Epithelial cell of esophagus (primary cell): ENCODE results near the gene PSRC1.

Source experiments
- DNase-seq: peaks from one replicate; pipeline ENCODE4 v3.0.0; 2010; ENCODE audit warnings: low read depth
- H3K4me3 ChIP-seq: 2 replicates; pipeline ENCODE4 v1.5.1; 2011; ENCODE audit warnings: mild to moderate bottlenecking, low read length, control low read depth
- CTCF ChIP-seq: IDR thresholded peaks from 2 replicates; pipeline ENCODE4 v1.5.1; 2011; ENCODE audit warnings: low read depth, mild to moderate bottlenecking, low read length, control low read depth, inconsistent platforms; ENCODE audit not compliant: insufficient read depth; ENCODE audit errors: missing control alignments

PSRC1 gene

GRCh38 chr1:109304226-109304920, 21.4 kb upstream of the PSRC1 start:
- no peak overlapping the region for H3K4me3 ChIP-seq
- TF ChIP-seq CTCF, result no peak
- no peak for DNase-seq

DNA sequence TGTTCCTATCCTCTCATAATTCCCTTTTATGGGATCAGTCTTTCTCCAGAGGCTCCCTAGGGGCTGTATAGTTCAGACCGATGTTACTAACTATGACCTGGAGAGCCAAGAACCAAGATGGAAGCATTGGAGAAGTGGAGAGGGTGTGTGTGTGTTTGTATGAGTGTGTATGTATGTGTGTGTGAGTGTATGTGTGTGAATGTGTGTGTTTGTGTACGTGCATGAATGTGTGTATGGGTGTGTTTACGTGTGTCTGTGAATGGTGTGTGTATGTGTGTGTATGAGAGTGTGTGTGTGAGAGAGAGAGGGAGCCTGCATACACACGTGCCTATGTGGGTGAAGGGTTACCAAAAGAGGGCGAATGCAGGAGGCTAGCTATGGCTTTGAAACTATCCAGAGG, 18.9 kb upstream of the PSRC1 start:
- no peak for DNase-seq
- TF ChIP-seq CTCF, result no peak

GRCh38 chr1:109300650-109301151, 17.8 kb upstream of the PSRC1 start:
- no peak for DNase-seq
- TF ChIP-seq CTCF, result no peak
- H3K4me3 ChIP-seq, result no peak overlapping the region

More for the DNA sequence above, 18.9 kb upstream of the PSRC1 start:
- no peak overlapping the region for H3K4me3 ChIP-seq

- no peak overlapping the region for H3K4me3 ChIP-seq
- no peak for DNase-seq
- no peak for TF ChIP-seq CTCF
Measured at GRCh38 chr1:109299558-109300343, 16.8 kb upstream of the PSRC1 start.

- DNase-seq, result peak; percentile 66
- no peak overlapping the region for H3K4me3 ChIP-seq
- TF ChIP-seq CTCF, result no peak
Measured at GRCh38 chr1:109298666-109299557, 16.0 kb upstream of the PSRC1 start.

DNA sequence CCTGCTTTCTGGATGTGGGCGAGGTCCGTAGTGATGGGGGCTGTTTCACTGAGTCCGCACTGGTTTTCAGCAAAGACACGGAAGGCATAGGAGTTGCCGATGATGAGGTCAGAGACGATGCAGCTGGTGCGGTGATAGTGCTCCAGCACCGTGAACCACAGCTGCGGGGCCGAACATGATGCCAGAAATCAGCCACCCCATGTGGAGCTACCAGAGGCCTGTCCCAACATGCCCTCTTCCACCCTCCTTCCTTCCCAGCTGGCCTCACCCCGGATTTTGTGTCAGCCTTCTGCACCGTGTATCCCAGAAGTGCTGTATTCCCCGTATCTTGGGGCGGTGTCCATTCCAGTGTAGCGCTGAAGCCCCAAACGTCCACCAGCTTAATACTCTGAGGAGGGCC, 13.8 kb upstream of the PSRC1 start:
- no peak overlapping the region for H3K4me3 ChIP-seq
- peak; percentile 74 for DNase-seq
- no peak for TF ChIP-seq CTCF
